Cardiac fibroblast (primary cell): Measurements from ENCODE around the gene DNAJB4.

Experiments
- DNase-seq, 2 donors: peaks; one replicate each; pipeline versions ENCODE4 v3.0.0 to v3.0.0-alpha.2; 2010; ENCODE audit warnings: low read depth in 2 of 2
- H3K4me3 ChIP-seq, 2 donors: replicated peaks in 1 of 2; 1 replicate in 1 of 2; 2 replicates in 1 of 2; pipeline ENCODE4 v1.5.1; 2011; ENCODE audit warnings: low read depth in 2 of 2, low read length in 2 of 2, mild to moderate bottlenecking in 2 of 2, moderate library complexity in 1 of 2
- TF ChIP-seq, protein P1 (sequence below): IDR thresholded peaks from one replicate; pipeline ENCODE4 v1.5.1; 2011; ENCODE audit warnings: low read depth, mild to moderate bottlenecking, low read length, inconsistent platforms

DNAJB4 gene

DNA sequence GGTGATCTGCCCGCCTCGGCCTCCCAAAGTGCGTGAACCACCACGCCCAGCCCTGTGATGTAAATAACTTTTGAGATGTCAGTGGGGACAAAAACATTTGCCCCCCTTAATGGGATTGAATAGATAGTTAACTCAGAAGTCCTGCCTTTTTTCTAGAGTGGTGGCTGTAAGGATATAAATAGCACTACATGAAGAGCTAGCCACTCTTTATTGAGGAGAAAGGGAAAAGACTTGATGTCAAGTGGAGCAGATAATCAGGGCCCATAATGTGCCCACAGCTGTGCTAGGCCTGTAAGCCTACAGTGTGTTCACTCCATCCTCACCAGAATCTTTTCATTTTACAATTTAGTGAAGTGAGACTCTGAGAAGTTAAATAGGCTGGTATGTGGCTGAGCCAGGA, 44.7 kb downstream of the DNAJB4 start:
- no peak for DNase-seq
- TF ChIP-seq, protein P1, sequence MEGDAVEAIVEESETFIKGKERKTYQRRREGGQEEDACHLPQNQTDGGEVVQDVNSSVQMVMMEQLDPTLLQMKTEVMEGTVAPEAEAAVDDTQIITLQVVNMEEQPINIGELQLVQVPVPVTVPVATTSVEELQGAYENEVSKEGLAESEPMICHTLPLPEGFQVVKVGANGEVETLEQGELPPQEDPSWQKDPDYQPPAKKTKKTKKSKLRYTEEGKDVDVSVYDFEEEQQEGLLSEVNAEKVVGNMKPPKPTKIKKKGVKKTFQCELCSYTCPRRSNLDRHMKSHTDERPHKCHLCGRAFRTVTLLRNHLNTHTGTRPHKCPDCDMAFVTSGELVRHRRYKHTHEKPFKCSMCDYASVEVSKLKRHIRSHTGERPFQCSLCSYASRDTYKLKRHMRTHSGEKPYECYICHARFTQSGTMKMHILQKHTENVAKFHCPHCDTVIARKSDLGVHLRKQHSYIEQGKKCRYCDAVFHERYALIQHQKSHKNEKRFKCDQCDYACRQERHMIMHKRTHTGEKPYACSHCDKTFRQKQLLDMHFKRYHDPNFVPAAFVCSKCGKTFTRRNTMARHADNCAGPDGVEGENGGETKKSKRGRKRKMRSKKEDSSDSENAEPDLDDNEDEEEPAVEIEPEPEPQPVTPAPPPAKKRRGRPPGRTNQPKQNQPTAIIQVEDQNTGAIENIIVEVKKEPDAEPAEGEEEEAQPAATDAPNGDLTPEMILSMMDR: no peak
- H3K4me3 ChIP-seq: no peak overlapping the region

DNA sequence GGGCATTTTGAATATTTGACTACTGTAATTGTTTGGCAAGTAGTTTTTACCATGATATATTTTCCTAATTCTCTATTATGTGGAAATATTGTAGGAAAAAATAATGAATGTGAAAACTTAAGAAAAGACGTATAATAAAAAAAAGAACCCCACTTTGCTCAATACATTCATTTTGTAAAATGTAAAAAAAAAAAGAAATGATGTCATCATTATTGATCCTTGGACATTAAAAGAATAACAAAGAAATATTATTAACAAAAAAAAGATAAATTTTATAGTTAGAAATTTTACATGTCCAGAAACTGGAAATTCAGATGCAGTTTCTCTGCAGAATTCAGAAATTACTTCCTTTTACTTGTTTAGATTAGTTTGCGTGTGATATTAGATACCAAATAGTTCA, 46.3 kb downstream of the DNAJB4 start:
- no peak for DNase-seq
- TF ChIP-seq, protein P1: no peak
- no peak overlapping the region for H3K4me3 ChIP-seq

DNA sequence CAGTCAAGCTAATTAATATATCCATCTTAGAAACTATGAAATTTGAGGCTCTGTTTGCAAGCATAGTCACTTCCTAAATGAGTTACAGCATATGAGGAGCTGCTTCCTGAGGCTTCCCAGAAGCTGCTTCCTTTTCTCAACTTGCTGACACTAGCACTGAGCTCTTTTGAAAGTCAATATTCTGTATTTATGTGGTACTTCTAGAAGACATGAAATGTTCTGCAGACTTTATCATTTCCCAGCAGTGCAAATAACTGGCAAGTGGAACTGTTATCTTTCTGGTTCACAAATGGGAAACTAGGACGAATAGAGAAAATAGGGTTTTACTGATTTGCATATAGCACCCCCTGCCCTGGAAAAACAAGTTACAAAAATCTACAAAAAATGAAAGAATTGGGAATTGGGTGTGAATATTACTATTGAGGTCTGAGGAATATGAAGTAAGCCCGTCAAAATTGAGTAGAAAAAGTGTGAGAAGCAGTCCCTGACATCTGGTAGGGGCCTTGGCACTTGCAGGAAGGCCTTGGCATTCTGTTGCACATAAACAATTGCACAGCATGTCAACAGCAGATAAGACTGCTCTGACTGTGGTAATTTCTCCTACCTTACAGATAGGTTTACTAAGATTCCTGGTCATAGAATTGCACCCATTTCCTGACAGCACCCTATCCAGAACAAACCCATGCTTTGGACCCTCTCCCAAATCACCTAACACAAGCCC, 48.1 kb downstream of the DNAJB4 start:
- no peak overlapping the region for H3K4me3 ChIP-seq
- DNase-seq: peak in 1 of 2 donors; percentile 39

DNA sequence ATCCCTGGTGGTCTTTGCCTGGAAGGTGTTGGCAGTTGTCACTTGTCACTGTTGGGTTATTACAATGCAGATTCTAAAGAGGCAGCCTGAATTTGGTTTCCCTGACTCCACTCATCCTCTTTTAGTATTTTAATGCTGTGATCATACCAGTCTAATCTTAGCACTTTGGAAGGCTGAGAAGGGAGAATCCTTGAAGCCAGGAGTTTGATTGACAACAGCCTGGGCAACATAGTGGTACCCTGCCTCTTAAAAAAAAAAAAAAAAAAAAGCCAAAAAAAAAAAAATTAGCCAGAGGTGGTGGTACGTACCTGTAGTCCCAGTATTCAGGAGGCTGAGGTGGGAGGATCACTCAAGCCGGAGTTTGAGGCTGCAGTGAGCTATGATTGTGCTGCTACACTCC, 48.8 kb downstream of the DNAJB4 start:
- TF ChIP-seq, protein P1: no peak
- H3K4me3 ChIP-seq: no peak overlapping the region
- DNase-seq: no peak

More for the DNA sequence above, 48.1 kb downstream of the DNAJB4 start:
- TF ChIP-seq, protein P1: no peak

DNA sequence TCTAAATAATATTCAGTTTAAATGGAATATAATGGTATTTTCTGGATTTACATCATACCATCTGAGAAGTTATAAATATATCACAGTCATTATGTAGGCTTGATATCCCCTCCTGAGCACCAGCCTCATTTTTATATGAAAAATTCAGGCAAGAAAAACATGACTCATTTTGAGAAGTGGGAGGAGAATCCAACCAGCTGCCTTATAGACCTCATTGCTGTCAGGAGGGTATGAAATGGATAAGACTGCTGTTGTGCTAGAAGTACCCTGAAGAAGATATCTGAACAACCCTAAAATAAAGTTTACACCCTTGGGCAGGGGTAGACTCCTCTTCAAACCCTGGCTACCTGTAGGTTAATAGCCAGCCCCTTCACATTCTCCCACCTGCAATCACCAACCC, 49.8 kb downstream of the DNAJB4 start:
- TF ChIP-seq, protein P1: no peak
- H3K4me3 ChIP-seq: no peak overlapping the region
- DNase-seq: peak in 1 of 2 donors; percentile 31

DNA sequence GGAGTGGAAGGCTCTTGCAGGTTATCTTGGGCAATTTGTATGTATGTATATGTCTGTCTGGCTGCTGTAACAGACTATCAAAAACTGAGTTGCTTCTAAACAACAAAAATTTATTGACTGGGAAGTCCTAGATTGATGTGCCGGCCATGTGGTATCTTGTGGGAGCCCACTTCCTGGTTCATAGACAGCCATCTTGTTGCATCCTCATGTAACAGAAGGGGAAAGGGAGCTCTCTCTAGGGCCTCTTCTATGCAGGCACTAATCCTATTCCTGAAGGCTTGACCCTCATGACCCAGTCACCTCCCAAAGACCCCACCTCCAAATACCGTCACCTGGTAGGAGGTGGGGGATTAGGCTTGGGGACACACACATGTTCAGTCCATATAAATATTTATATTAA, 50.2 kb downstream of the DNAJB4 start:
- DNase-seq: no peak
- H3K4me3 ChIP-seq: no peak overlapping the region
- TF ChIP-seq, protein P1: no peak

DNA sequence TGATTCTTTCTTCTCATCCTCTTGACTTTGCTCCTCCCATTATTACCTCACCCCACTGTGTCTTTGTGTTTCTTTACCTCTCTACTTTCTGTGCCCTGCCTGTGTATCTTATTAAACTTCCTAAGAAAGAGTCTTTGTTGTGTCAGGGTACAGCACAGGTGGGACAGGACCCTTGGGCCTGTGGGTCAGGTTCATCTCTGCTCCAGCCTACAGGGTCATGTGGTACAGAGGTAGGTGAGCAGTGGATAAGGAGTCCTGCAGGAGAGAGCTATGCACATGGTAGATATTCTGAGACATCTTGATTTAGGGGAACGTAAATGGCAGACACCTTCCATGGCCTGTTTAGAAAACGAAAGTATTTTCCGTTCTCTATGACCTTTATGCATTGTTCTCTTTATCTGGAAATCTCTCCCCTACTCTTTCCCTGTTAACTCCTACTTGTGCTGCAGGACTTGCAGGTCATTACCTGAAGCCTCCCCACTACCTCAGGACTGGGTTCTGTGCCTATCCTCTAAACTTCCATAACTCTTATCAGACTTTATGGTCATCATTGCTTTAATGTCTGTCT, 50.9 kb downstream of the DNAJB4 start:
- no peak for DNase-seq
- TF ChIP-seq, protein P1: no peak
- no peak overlapping the region for H3K4me3 ChIP-seq
